GM15510 (cell line): ENCODE results near the gene ZNF775.

Experiments used
- POLR2A ChIP-seq: IDR thresholded peaks from 3 replicates; pipeline ENCODE4 v1.6.1; 2011; ENCODE audit warnings: borderline replicate concordance; ENCODE audit not compliant: insufficient read length; ENCODE audit errors: extremely low read depth

The ZNF775 gene

GRCh38 chr7:150358988-150359621 lies 20.0 kb upstream of the ZNF775 start:
- no peak for TF ChIP-seq POLR2A

DNA sequence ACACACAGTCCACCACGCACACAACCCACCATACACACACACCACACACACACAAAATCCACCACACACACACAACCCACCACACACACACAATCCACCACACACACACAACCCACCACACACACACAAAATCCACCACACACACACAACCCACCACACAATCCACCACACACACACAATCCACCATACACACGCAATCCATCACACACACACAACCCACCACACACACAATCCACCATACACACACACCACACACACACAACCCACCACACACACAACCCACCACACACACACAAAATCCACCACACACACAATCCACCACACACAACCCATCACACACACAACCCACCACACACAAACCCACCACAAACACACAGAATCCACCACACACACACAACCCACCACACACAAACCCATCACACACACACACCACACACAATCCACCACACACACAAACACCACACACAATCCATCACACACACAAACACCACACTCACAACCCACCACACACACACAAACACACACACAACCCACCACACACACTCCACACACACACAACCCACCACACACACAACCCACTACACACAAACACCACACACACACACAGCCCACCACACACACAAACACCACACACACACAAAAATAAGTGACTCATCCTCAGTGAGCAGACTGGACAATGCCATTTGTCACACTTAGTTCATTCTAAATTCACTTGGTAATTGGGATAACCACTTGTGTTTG lies 19.3 kb upstream of the ZNF775 start:
- no peak for TF ChIP-seq POLR2A

DNA sequence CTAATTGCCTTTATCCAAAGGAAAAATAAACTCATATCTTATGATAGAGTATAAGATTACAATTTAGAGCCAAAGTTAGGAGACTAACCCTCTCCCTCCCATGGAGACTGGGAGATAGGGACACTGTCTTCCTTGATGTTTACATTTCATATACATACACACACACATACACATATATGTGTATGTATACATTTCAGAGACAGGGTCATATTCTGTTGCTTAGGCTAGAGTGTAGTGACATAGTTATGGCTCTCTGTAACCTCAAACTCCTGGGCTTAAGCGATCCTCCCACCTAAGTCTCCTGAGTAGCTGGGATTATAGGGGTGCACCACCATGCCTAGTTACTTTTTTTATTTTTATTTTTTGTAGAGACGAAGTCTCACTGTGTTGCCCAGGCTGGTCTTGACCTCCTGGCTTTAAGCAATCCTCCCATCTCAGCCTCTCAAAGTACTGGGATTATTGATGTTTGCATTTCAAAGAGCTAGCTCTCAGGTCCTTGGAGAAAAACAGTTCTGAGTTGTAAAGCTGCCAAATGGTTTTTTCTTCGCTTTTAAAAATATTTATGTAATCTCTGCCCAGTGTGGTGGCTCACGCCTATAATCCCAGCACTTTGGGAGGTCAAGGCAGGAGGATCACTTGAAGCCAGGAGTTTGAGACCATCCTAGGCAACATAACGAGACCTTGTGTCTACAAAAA lies 18.6 kb upstream of the ZNF775 start:
- no peak for TF ChIP-seq POLR2A

DNA sequence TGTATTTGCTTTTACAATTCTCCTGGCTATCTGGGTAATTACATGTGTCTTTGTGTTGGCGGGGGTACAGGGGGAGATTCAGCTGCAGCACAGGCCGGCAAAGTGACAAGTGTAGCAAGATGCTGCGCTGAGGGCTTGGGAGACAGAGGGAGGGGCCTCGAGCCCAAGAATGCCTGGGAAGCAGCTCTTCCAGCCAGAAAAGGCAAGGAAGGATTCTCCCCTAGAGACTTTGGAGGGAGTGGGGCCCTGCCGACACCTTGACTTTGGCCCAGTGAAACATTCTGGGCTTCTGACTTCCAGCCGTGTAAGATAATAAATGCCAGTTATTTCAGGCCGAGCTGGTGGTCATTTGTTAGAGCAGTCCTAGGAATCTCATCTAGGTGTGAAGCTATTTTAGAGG lies 17.7 kb upstream of the ZNF775 start:
- no peak for TF ChIP-seq POLR2A

- no peak for TF ChIP-seq POLR2A
These were observed 17.1 kb upstream of the ZNF775 start for GRCh38 chr7:150361807-150362621.

DNA sequence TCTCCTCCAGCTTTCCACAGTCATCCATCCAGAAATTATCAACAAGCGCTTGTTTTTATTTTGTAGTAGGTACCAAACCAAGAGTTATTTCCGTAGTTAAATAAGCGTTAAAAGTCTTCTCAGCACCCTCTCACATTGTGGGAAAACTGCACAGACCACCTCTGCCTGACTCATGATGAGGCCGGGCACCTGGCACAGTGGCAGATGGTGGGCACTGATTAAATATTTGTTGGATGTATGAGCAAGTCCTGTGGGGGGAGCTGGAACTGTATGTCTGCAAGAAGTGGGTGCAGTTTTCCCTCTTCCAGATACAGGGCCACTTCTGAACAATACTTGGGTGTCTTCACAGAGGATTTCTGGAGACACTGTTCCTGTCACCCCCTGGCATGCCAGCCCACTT lies 15.8 kb upstream of the ZNF775 start:
- TF ChIP-seq POLR2A = no peak

GRCh38 chr7:150363872-150364271 lies 15.3 kb upstream of the ZNF775 start:
- no peak for TF ChIP-seq POLR2A

- TF ChIP-seq POLR2A = no peak
These were observed 13.9 kb upstream of the ZNF775 start for GRCh38 chr7:150365194-150365593.

GRCh38 chr7:150365673-150366398 lies 13.3 kb upstream of the ZNF775 start:
- TF ChIP-seq POLR2A = no peak

DNA sequence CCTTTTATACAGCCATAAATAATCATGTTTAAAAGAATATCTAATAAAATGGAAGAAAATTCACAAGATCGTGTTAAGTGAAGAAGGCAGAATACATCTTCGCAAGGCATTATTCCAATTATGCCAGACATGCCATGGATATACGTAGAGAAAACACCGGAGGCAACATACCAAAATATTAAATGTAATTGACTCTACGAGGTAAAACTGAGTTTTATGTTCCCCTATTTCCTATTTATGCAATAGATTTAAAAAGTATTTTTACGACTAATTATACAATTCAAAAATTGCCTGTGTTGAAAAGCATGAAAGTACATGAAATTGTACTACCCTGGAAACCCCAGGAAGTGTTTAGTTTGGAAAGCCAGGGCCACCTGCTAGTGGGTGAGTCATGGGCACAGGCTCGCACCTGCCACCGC lies 11.4 kb upstream of the ZNF775 start:
- TF ChIP-seq POLR2A = no peak

- TF ChIP-seq POLR2A = peak; percentile 90
These were observed 10.8 kb upstream of the ZNF775 start, which contains the start of gene REPIN1 for GRCh38 chr7:150368096-150368883. TSS of gene REPIN1 (plus strand) at chr7:150368822. CDS start at chr7:150369712, 890 bp downstream.

GRCh38 chr7:150368884-150369747 lies 10.0 kb upstream of the ZNF775 start:
- no peak for TF ChIP-seq POLR2A

DNA sequence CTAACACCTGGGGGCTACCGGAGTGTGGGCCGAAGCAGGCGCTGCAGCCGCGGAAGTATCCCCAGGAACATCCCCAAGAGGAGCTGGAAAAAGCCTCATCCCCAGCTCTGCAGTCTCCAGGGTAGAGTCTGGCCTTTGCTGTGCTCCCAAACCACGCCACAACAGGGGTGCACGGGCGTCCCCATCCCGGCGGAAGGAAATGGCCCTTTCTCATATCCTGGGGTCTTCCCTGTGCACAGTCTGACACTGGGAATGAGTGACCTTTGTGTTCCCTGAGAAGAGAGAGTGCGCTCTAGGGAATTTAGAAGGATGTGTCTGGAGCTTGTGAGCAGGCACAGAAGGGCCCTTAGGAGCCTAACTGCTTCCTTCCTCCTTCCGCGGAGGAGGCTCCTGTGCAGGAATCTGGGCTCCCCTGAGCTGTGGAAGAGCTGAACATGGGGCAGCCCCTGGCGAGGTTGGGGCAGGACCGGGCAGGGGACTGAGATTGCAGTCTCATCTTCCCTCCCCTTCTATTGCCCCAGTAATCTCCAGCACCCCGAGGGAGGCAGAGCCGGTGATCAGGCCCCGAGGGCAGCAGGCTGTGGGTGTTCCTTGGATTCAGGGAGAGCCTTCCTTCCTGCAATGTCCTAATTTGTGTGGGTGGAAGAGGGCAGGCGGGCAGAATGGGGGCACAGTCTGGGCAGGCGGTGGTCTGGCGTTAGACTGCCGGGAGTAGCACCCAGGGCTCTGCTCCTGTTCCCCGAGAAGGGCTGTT lies 9.2 kb upstream of the ZNF775 start:
- TF ChIP-seq POLR2A = no peak
